GM23338 (cell line): ENCODE measurements around the gene SLC2A9. TPM values are rescaled to one million over a fixed set of nuclear protein-coding genes. Genes with fewer than 3 reads are reported as not detected.

Source experiments
- ATAC-seq: fragments of 200-7000 bp; cut with Tn5 transposase; 3 replicates; pipeline ENCODE4 v1.9.1; 2020
- DNase-seq: peaks from one replicate; pipeline ENCODE4 v3.0.0-alpha.2; 2015; ENCODE audit warnings: low spot score
- H2AFZ ChIP-seq: fragments of 200-600 bp; sonication (generic); 2 replicates; pipeline ENCODE4 v1.8.0; 2016; ENCODE audit warnings: antibody characterized with exemption, mild to moderate bottlenecking, moderate library complexity
- H3F3A ChIP-seq: fragments of 200-600 bp; sonication (generic); replicated peaks from 2 replicates; pipeline ENCODE4 v1.8.0; 2017; ENCODE audit warnings: antibody characterized with exemption, mixed run types, low read depth
- H3K27ac ChIP-seq: fragments of 200-600 bp; sonication (generic); 2 replicates; pipeline ENCODE4 v1.6.1; 2016; ENCODE audit warnings: low read depth
- H3K27me3 ChIP-seq: fragments of 200-600 bp; sonication (generic); 2 replicates; pipeline ENCODE4 v1.8.0; 2016; ENCODE audit warnings: mild to moderate bottlenecking, mixed run types, moderate library complexity; ENCODE audit not compliant: insufficient read depth
- H3K36me3 ChIP-seq: fragments of 200-600 bp; sonication (generic); 2 replicates; pipeline ENCODE4 v1.8.0; 2016; ENCODE audit warnings: mild to moderate bottlenecking; ENCODE audit not compliant: insufficient read depth
- H3K4me1 ChIP-seq: fragments of 200-600 bp; sonication (generic); 2 replicates; pipeline ENCODE4 v1.8.0; 2016; ENCODE audit warnings: mild to moderate bottlenecking, moderate library complexity; ENCODE audit not compliant: insufficient read depth
- H3K4me2 ChIP-seq: fragments of 200-600 bp; sonication (generic); 2 replicates; pipeline ENCODE4 v1.7.1; 2017; ENCODE audit warnings: mixed run types
- H3K4me3 ChIP-seq: fragments of 200-600 bp; sonication (generic); 2 replicates; pipeline ENCODE4 v1.6.1; 2016; ENCODE audit warnings: mixed run types
- H3K79me2 ChIP-seq: fragments of 200-600 bp; sonication (generic); replicated peaks from 2 replicates; pipeline ENCODE4 v1.8.0; 2017; ENCODE audit warnings: mild to moderate bottlenecking; ENCODE audit not compliant: insufficient read depth
- H3K9me2 ChIP-seq: fragments of 200-600 bp; sonication (generic); 2 replicates; pipeline ENCODE4 v1.8.0; 2017; ENCODE audit not compliant: insufficient read depth
- H4K20me1 ChIP-seq: fragments of 200-600 bp; sonication (generic); replicated peaks from 2 replicates; pipeline ENCODE4 v1.8.0; 2017; ENCODE audit warnings: mild to moderate bottlenecking; ENCODE audit not compliant: insufficient read depth
- H3K27ac Mint-ChIP-seq: 2 replicates; pipeline ENCODE4 v1.8.0; 2020; ENCODE audit warnings: inconsistent platforms, mild to moderate bottlenecking, moderate library complexity, mixed read lengths
- H3K27me3 Mint-ChIP-seq: 3 replicates; pipeline ENCODE4 v1.8.0; 2022; ENCODE audit warnings: low read depth, mild to moderate bottlenecking, moderate library complexity, mixed read lengths, inconsistent platforms; ENCODE audit not compliant: insufficient read depth, poor library complexity
- H3K36me3 Mint-ChIP-seq: 3 replicates; pipeline ENCODE4 v1.8.0; 2021; ENCODE audit warnings: low read depth, mild to moderate bottlenecking, inconsistent platforms, moderate library complexity, mixed read lengths
- H3K4me1 Mint-ChIP-seq: 3 replicates; pipeline ENCODE4 v1.8.0; 2020; ENCODE audit warnings: mild to moderate bottlenecking, inconsistent platforms, mixed read lengths
- H3K4me3 Mint-ChIP-seq: 3 replicates; pipeline ENCODE4 v1.8.0; 2021; ENCODE audit warnings: moderate library complexity, mild to moderate bottlenecking, inconsistent platforms, mixed read lengths
- H3K9me3 Mint-ChIP-seq: 3 replicates; pipeline ENCODE4 v1.8.0; 2020; ENCODE audit warnings: moderate library complexity, mild to moderate bottlenecking, inconsistent platforms, mixed read lengths
- CREB1 ChIP-seq: fragments of 250-450 bp; sonication (Bioruptor Pico); IDR thresholded peaks from 2 replicates; pipeline ENCODE4 v1.5.0; 2020; ENCODE audit warnings: low read depth, mild to moderate bottlenecking, moderate library complexity
- CTCF ChIP-seq, 2 experiments: fragments of 200-600 bp in 1 of 2; sonication (generic) in 1 of 2; conservative IDR thresholded peaks; 2 replicates each; pipeline versions ENCODE4 v1.5.1 to v1.6.1; 2016 to 2017; ENCODE audit warnings: antibody characterized with exemption in 2 of 2, low read depth in 2 of 2, mild to moderate bottlenecking in 2 of 2, moderate library complexity in 1 of 2
- ETS1 ChIP-seq: IDR thresholded peaks from 2 replicates; pipeline ENCODE4 v1.6.1; 2016; ENCODE audit warnings: antibody characterized with exemption
- EZH2 ChIP-seq: fragments of 200-600 bp; sonication (generic); IDR thresholded peaks from one replicate; pipeline ENCODE4 v1.8.0; 2017; ENCODE audit warnings: antibody characterized with exemption, mild to moderate bottlenecking, low read depth; ENCODE audit not compliant: unreplicated experiment
- EZH2phosphoT487 ChIP-seq: fragments of 200-600 bp; sonication (generic); IDR thresholded peaks from one replicate; pipeline ENCODE4 v1.8.1; 2018; ENCODE audit warnings: antibody characterized with exemption; ENCODE audit not compliant: unreplicated experiment
- JUNB ChIP-seq: IDR thresholded peaks from one replicate; pipeline ENCODE4 v1.6.1; 2016; ENCODE audit warnings: antibody characterized with exemption; ENCODE audit not compliant: unreplicated experiment
- NANOG ChIP-seq: IDR thresholded peaks from 2 replicates; pipeline ENCODE4 v1.6.1; 2016; ENCODE audit warnings: antibody characterized with exemption, borderline replicate concordance
- POLR2AphosphoS5 ChIP-seq: IDR thresholded peaks from 2 replicates; pipeline ENCODE4 v1.6.1; 2016; ENCODE audit warnings: antibody characterized with exemption, low read depth
- REST ChIP-seq: IDR thresholded peaks from one replicate; pipeline ENCODE4 v1.6.1; 2018; ENCODE audit warnings: antibody characterized with exemption; ENCODE audit not compliant: unreplicated experiment
- STAT1 ChIP-seq: IDR thresholded peaks from one replicate; pipeline ENCODE4 v1.6.1; 2016; ENCODE audit warnings: antibody characterized with exemption; ENCODE audit not compliant: unreplicated experiment
- ZNF114 ChIP-seq: fragments of 250-450 bp; sonication (Bioruptor Pico); IDR thresholded peaks from 2 replicates; pipeline ENCODE4 v1.5.0; 2020; ENCODE audit warnings: mild to moderate bottlenecking, moderate library complexity
- ZNF331 ChIP-seq: fragments of 250-450 bp; sonication (Bioruptor Pico); IDR thresholded peaks from 2 replicates; pipeline ENCODE4 v1.5.0; 2020; ENCODE audit warnings: low read depth, mild to moderate bottlenecking, moderate library complexity
- ZNF462 ChIP-seq: fragments of 250-450 bp; sonication (Bioruptor Pico); IDR thresholded peaks from 2 replicates; pipeline ENCODE4 v1.5.0; 2020; ENCODE audit warnings: mild to moderate bottlenecking, moderate library complexity
- polyA plus RNA-seq: library from polyadenylated mRNA; unstranded; fragments of >200 nt; fragmentation: Nextera tagmentation; extraction: Ambion mirVana; gene quantifications from 2 replicates; pipeline ENCODE4 v1.2.1, GENCODE V29; 2016
- total RNA-seq: library from RNA; depleted of rRNA; stranded (reverse); fragments of >200 nt; shearing (Covaris generic); gene quantifications from 2 replicates; pipeline ENCODE4 v1.2.3, GENCODE V29; 2014

SLC2A9 gene
- total and polyA plus RNA-seq, 2 experiments from 2014 or later, result 0.21 to 0.40 TPM

GRCh38 chr4:9931146-9931545 lies 90.2 kb downstream of the SLC2A9 start:
- Histone ChIP-seq H3K4me3 (no peak overlapping the region), H3F3A (no peaks in the 10 kb centered on the region), H3K9me2 (no peaks in the 10 kb centered on the region; the same call in 1 of the 2 replicates), H3K27me3 (no peaks in the 10 kb centered on the region), H3K4me2 (no peak overlapping the region), H3K27ac (no peak overlapping the region), H3K79me2 (no peaks in the 10 kb centered on the region), H4K20me1 (no peaks in the 10 kb centered on the region), H2AFZ (no peak overlapping the region), H3K4me1 (no peaks in the 10 kb centered on the region), H3K36me3 (no peaks in the 10 kb centered on the region)
- Mint-ChIP-seq H3K4me3 (no peak overlapping the region), H3K36me3 (no peaks in the 10 kb centered on the region), H3K27ac (no peak overlapping the region), H3K27me3 (peaks cover 4% of the 10 kb centered on the region), H3K4me1 (peaks cover 15% of the 10 kb centered on the region), H3K9me3 (no peaks in the 10 kb centered on the region)
- ATAC-seq, result no peak
- no peak for DNase-seq
- TF ChIP-seq ZNF462 (CRISPR knock-in tag) (no peak), POLR2AphosphoS5 (no peak), ETS1 (no peak), NANOG (no peak), CREB1 (no peak), EZH2phosphoT487 (no peak), STAT1 (no peak), JUNB (no peak), REST (no peak), EZH2 (no peak), ZNF331 (no peak), CTCF (conservative IDR thresholded peaks at IDR 0.05; ENCODE audit: low read depth in 2 of 2) (no peak), ZNF114 (no peak)
